TTC549 (cell line): ENCODE results near the gene TESK2.
"Not testable (repeated sequence)": the region's sequence is repeated elsewhere in the genome, so short reads cannot be mapped to it uniquely, and the experiment has no call there.

Experiments used
- FAIRE-seq: peaks from 2 replicates; lab custom pipeline; 2012; peaks lifted over from hg19 to GRCh38; lab: Jason Lieb, UNC

The TESK2 gene

GRCh38 chr1:45409276-45409675, 81.7 kb downstream of the TESK2 start:
- no peak for FAIRE-seq

GRCh38 chr1:45407629-45408287, 83.2 kb downstream of the TESK2 start:
- no peak for FAIRE-seq

- FAIRE-seq: no peak
These were observed 85.3 kb downstream of the TESK2 start for GRCh38 chr1:45405636-45406035.

- no peak for FAIRE-seq
These were observed 87.2 kb downstream of the TESK2 start for GRCh38 chr1:45403718-45404117.

- FAIRE-seq: no peak
These were observed 87.7 kb downstream of the TESK2 start for GRCh38 chr1:45403298-45403697.

DNA sequence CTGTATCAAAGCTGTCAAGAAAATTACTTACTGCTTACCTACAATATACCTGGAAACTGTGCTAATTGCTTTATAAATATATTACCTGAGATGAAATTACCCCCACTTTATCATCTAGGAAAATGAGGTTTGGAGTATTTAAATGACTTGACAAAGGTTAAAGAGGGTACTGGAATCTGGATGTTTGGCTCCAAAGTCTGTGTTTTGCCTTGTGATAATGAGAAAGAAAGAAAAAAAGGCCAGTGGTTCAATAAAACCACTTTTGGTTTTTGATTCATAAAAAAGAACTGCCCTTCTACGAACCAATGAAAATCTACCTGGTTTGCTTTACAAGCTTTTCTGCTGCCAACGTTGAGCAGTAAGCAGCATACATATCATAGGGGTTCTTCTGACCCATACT, 89.4 kb downstream of the TESK2 start:
- no peak for FAIRE-seq

DNA sequence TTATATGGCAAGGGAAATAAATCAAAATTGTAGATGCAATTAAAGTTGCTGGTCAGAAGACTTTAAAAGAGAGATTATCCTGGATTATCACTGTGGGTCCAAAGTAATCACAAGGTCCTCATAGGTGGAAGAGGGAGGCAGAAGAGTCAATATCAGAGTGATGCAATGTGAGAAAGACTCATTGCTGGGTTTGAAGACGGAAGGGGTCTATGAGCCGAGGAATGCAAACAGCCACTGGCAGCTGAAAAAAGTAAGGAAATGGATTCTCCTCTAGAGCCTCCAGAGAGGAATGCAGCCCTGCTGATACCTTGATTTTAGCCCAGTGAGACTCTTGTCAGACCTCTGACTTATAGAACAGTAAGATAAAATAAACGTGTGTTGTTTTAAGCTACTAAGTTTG, 90.9 kb downstream of the TESK2 start:
- FAIRE-seq: no peak

DNA sequence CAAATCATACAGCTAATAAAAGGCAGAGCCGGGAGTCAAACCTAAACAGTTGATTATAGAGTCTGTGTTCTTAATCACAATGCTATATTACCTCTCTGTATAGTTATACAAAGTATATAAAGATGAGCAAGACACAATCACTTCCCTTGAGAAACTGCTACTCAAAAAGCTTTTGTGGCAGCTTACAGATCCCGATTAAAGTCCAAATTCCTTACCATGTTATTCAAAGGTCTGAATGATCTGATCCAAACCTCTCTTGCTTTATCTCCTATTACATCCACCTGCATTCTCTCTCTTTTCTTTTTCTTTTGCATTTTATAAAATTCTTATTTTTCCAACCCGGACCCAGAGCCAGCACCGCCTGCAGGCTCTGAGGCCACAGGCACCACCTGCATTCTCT, 93.7 kb downstream of the TESK2 start:
- no peak for FAIRE-seq

DNA sequence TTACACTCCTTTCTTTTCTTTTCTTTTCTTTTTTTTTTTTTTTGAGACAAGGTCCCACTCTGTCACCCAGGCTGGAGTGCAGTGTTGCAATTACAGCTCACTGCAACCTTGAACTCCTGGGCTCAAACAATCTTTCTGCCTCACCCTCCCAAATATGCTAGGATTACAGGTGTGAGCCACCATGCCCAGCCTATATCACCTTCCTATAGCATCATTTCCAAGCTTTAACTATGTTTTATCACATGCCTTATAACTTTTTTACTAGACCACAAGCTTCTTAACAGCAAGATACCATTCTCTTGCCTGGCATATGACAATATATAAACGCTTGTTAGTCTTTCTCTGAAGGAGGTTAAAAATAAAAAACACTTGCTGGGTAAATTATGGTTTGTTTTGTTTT, 95.4 kb downstream of the TESK2 start:
- no peak for FAIRE-seq

DNA sequence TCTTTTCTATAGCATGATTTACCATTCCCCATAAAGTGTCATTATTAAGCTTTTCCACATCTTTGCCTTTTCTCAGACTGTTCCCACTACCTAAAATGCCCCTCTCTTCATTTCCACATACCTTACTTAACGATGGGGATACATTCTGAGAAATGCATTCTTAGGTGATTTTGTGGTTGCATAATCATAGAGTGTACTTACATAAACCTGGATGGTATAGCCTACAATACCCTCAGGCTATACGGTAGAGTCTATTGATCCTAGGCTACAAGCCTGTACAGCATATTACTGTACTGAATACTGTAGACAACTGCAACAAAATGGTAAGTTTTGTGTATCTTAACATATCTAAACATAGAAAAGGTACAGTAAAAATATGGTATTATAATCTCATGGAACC, 95.9 kb downstream of the TESK2 start:
- no peak for FAIRE-seq

DNA sequence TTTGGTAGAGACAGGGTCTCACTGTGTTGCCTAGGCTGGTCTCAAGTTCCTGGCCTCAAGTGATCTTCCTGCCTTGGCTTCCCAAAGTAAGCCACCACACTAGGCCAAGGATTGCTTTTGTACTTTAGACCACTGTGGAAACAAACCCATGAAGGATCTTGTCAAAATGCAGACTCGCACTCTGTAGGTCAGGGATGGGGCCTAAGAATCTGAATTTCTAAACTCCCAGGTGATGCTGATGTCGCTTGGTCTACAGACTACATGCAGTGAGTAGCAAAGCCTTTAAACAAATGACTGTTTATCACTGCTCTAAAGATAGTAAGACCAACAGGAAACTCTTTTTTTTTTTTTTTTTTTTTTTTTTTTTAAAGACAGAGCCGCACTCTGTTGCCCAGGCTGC, 96.6 kb downstream of the TESK2 start:
- FAIRE-seq: no peak

GRCh38 chr1:45393718-45394302, 97.2 kb downstream of the TESK2 start:
- FAIRE-seq: no peak

DNA sequence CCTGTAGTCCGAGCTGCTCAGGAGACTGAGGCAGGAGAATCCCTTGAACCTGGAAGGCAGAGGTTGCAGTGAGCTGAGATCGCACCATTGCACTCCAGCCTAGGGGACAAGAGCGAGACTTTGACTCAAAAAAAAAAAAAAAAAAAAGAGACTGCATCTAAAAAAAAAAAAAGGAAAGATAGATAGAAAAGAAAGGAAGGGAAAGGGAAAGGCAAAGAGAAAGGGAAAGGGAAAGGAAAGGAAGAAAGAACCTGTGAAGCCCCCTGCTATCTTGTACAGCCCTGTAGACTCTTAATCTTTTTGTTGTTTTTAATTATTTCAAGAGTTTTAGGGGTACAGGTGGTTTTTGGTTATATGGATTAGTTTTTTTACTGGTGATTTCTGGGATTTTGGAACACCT, 104.7 kb downstream of the TESK2 start:
- no peak for FAIRE-seq

DNA sequence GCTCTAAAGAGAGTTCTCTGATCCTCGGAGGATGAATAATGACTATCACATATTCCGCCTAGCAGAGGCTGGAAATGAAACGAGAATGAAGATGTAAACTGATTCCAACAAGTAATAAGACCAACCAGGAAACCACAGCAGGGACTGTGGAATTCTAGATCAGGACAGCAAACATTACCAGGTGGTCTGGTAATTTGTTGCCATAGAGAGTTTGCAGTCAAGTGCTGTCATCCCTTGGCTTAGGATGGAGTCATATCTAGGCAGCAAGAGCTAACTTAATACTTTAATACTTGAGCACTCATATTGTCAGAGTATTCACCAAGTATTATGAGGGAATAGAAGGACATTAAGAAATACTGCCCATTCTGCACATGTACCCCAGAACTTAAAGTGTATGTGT, 105.7 kb downstream of the TESK2 start:
- FAIRE-seq: no peak

- FAIRE-seq: not testable (repeated sequence)
These were observed 106.8 kb downstream of the TESK2 start for GRCh38 chr1:45384213-45384612.

DNA sequence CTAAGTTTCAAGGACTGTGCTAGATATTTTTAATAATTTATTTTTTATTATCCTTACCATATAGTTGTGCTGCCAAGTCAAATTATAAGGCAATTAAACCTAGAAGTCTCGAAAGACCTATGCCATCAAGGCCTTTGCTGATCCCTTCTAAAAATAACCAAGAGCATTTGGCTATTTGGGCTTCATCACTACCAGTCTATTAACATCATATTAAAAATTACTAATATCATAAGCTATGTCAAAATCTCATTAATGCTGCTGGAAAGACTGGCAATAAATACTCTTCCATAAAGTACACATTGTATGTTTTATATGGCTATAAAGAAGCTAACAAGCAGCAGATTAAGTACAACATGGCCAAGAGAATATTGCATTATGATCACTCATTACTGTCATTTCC, 107.8 kb downstream of the TESK2 start:
- no peak for FAIRE-seq

DNA sequence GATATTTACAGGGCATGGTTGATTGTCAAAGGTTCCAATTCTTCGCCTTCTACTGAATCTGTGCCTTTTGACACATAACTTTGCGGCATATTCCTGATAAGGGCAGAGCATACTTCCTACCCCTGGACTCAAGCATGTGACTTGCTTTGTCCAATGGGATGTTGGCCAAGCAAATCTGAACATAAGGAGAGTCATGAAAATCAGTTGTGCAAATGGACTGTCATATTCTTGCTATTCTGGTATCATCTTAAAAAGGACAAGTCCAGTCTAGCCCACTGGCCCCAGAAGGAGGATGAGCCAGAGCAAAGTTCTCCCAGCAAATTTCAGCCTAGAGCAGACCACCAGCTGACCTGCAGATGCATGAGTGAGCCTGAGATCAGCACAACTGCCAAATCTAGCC, 109.7 kb downstream of the TESK2 start:
- FAIRE-seq: no peak

GRCh38 chr1:45380730-45381129, 110.2 kb downstream of the TESK2 start:
- no peak for FAIRE-seq

DNA sequence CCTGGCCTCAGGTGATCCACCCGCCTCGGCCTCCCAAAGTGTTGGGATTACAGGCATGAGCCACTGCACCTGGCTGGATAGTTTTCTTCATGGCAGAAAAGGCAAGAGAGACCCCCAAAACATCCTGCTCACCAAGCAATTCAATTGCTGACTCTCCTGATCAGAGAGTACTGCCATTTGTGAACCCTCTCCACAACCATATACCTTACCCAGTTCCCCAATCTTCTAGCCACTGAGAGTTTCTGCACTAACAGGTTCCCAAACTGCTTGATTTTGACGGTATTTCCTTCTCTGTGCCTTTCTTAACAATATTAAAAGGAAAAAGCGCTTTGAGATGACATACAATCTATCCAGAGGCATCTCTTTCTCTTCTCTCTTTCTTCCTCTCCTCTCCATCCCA, 110.8 kb downstream of the TESK2 start:
- FAIRE-seq: no peak

GRCh38 chr1:45379524-45379923, 111.4 kb downstream of the TESK2 start:
- FAIRE-seq: no peak

DNA sequence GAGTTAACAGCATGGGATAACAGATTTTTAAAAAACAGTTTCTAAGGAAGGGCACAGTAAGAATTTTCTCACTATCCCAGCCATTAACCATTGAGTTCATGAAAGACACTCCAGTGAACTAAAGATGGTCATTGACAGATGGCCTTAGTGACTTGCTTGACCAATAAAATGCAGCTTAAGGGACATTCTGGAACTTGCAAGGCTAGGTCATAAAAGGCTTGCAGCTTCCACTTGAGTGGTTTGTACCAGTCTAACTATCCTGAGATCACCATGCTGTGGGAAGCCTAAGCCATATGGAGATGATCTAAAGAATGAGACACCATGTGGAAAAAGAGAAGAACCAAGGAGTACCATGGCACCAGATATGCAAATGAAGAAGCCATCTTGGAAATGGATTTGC, 112.8 kb downstream of the TESK2 start:
- no peak for FAIRE-seq

GRCh38 chr1:45375104-45376090, 115.6 kb downstream of the TESK2 start:
- no peak for FAIRE-seq

DNA sequence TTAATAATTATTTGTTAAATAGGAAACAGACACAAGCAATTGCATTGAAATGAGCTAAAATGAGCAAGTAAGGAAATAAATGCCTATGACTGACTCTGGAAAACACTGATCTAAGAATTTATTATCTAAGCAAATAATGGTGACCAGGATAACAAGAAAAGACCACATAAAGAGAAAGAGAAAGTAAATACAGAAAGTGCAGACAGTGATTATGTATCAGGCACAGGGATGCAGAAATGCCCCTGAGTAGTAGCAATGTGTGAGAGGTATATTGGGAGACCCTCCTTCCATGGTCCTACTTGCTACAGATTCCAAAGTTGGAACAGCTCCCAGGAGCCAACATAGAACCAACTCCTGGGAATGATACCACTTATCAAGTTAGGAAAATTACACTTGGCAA, 117.4 kb downstream of the TESK2 start:
- FAIRE-seq: no peak
